ENCODE results near the gene RNF114. TPM values are rescaled to one million over a fixed set of nuclear protein-coding genes. Genes with fewer than 3 reads are reported as not detected.

Gene RNF114, protein sequence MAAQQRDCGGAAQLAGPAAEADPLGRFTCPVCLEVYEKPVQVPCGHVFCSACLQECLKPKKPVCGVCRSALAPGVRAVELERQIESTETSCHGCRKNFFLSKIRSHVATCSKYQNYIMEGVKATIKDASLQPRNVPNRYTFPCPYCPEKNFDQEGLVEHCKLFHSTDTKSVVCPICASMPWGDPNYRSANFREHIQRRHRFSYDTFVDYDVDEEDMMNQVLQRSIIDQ
- 101 and 107 TPM in 2 replicates for total RNA-seq

DNA sequence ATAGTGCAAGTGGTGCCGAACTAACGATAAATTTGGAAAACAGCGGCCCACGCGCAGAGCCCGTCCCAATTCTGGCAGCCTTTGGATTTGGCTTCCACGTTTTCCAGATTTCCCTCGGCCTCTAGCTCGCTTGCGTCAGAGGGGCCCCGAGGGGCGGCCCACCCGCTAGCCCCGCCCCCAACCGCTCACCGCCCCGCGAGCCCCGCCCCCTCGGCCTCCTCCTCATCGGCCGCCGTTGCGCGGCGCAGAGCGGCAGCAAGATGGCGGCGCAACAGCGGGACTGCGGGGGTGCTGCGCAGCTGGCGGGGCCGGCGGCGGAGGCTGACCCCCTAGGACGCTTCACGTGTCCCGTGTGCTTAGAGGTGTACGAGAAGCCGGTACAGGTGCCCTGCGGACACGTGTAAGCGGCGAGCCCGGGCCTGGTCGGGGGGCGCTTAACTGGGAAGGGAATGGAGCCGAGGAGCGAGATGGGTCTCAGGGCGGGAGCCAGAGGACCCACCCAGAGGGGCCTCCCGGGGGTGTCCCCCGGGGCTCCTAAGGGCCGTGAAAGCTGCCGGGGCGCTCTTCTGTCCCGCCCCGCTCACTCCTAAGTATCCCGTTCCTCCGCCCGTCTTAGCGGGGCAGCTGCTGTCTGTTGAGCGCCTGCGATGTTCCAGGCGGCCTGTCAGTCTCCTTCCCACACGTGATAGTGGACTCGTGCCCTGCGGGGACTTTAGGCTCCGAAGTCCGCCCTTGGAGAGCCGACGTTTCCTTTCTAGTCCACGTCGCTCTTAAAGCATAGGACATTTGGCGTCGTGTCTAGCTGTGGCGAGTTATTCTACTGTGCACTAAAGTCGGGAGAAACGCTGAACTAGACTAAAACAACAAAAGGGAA is at the start of gene RNF114:
Gene RNF114, plus strand, starts transcription at position 245 of the 874 bp plus-strand sequence. Its CDS starts 16 bp downstream, at position 261.

DNA sequence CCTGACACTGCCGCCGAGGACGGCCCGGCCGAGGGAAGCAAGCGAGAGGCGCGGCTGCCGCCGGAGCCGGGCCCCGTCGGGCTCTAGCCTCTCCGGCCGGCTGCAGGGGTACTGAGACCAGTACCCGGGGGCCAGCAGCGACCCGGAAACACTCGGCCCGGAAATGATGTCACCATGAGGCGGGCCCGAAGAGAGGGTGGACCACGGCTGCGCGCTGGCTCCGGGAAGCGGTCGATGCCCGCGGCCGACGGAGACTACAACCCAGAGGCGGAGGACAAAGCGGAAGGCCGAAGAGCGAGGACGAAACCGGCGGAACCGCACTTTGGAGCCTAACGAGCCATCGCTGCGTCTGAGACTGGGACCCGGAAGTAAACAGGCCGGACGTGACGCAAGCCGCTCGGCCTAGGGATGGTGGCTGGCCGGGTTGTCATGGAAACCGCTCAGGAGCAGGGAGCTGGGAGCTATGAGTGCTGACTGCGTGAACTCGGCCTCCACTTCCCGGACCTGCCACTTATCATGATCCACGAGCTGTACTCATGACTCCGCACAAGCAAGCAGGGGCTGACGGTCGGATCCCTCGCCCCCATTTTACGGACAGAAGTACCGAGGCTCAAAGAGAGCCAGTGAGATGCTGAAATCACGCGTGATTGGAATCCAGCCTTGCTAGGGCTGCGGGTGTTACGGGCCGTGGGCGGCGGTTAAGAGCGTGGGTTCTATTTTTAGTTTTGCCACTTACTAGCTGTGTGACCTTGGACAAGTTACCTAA is 20.6 kb upstream of the RNF114 start, which contains the start of gene SPATA2:
Gene SPATA2, minus strand, starts transcription at position 150 of the 766 bp plus-strand sequence. CDS start 7,039 bp downstream, outside the sequence.

DNA sequence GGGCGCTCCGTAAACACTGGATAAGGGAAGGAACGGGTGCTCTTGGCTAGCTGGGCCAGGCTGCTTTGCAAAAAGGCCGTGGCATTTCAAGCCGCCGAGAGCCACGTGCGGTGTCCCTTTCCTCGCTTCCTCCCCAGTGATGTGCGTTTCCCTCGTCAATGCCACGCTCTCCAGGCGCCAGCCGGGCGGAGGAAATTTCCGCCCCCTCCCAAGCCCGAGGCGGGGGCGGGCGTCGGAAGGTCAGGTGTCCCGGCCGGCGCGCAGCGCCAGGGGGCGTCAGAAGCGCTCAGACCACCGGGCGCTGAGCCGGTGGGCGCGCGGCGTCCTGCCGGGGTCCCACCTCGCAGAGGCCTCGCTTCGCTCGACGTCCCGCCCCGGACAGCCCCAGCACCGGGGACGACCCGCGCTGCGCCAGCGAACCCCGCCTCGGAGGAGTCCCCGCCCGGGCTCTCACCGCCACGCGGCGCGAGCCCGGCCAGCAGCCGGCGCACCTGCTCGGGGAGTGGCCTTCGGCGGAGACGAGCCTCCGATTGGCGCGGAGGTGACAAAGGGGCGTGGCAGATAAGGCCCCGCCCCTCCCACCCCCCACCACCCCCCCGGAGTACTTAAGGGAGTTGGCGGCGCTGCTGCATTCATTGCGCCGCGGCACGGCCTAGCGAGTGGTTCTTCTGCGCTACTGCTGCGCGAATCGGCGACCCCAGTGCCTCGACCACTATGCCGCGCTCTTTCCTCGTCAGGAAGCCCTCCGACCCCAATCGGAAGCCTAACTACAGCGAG is 46.3 kb downstream of the RNF114 start, which contains the start of gene SNAI1:
Gene SNAI1, plus strand, starts transcription at position 635 of the 777 bp plus-strand sequence. Its CDS starts 80 bp downstream, at position 715.

Other genes with a start within 250 kb of the RNF114 start
- gene B4GALT5, start 222.5 kb upstream of the RNF114 start, total RNA-seq, result 33.8 and 61.9 TPM in 2 replicates
- 3.5 and 5.2 TPM in 2 replicates for gene SLC9A8, start 123.6 kb upstream of the RNF114 start, total RNA-seq
- gene SPATA2, start 20.9 kb upstream of the RNF114 start, total RNA-seq, result 1.1 and 1.3 TPM in 2 replicates
- 0.46 and 1.6 TPM in 2 replicates for gene SNAI1, start 46.6 kb downstream of the RNF114 start, total RNA-seq
- 30.2 and 34.1 TPM in 2 replicates for gene UBE2V1, start 176.8 kb downstream of the RNF114 start, total RNA-seq
- 15.3 and 31.2 TPM in 2 replicates for gene PEDS1, start 217.3 kb downstream of the RNF114 start, total RNA-seq